A673 (cell line): ENCODE results near the gene ARHGAP15.
"Not testable (repeated sequence)": the region's sequence is repeated elsewhere in the genome, so short reads cannot be mapped to it uniquely, and the experiment has no call there.

Experiments used
- EZH2 ChIP-seq: fragments of 200-600 bp; sonication (generic); IDR thresholded peaks from 2 replicates; pipeline ENCODE4 v1.6.1; 2017; ENCODE audit warnings: borderline replicate concordance, low read depth, mild to moderate bottlenecking, mixed read lengths, antibody characterized with exemption, low read length; ENCODE audit not compliant: poor library complexity, severe bottlenecking
- TF ChIP-seq, protein P1 (sequence below): fragments of 300-800, 200-600 bp; sonication (generic); conservative IDR thresholded peaks from 2 replicates; pipeline ENCODE4 v1.5.1; 2017; ENCODE audit warnings: low read depth, mild to moderate bottlenecking, antibody characterized with exemption, low read length, moderate library complexity, mixed read lengths

DNA sequence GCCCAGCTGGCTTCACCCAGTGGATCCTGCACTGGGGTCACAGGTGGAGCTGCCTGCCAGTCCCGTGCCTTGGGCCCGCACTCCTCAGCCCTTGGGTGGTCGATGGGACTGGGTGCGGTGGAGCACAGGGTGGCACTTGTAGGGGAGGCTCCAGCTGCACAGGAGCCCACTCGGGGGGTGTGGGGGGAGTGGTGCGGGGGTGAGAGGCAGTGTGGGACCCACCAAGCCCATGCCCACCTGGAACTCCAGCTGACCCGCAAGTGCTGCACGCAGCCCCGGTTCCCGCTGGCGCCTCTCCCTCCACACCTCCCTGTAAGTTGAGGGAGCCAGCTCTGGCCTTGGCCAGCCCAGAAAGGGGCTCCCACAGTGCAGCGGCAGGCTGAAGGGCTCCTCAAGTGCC, 39.7 kb upstream of the ARHGAP15 start:
- TF ChIP-seq, protein P1, sequence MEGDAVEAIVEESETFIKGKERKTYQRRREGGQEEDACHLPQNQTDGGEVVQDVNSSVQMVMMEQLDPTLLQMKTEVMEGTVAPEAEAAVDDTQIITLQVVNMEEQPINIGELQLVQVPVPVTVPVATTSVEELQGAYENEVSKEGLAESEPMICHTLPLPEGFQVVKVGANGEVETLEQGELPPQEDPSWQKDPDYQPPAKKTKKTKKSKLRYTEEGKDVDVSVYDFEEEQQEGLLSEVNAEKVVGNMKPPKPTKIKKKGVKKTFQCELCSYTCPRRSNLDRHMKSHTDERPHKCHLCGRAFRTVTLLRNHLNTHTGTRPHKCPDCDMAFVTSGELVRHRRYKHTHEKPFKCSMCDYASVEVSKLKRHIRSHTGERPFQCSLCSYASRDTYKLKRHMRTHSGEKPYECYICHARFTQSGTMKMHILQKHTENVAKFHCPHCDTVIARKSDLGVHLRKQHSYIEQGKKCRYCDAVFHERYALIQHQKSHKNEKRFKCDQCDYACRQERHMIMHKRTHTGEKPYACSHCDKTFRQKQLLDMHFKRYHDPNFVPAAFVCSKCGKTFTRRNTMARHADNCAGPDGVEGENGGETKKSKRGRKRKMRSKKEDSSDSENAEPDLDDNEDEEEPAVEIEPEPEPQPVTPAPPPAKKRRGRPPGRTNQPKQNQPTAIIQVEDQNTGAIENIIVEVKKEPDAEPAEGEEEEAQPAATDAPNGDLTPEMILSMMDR, result not testable (repeated sequence)
- not testable (repeated sequence) for TF ChIP-seq EZH2
